Heart left ventricle (tissue), 13 donors: ENCODE measurements around the gene ARHGEF11.

Experiments
- CTCF ChIP-seq, 12 donors: fragments of 200-600 bp; sonication (generic) in 4 of 12; IDR thresholded peaks; one replicate each; pipeline versions ENCODE4 v1.5.0 to v1.8.0; 2018 to 2022; ENCODE audit warnings: antibody characterized with exemption in 12 of 12, mild to moderate bottlenecking in 5 of 12
- POLR2A ChIP-seq, 2 donors: fragments of 450-650 bp; IDR thresholded peaks; one replicate each; pipeline ENCODE4 v1.6.1; 2017; ENCODE audit warnings: antibody characterized with exemption in 2 of 2, mild to moderate bottlenecking in 2 of 2, moderate library complexity in 2 of 2
- donor health status: ischemic (EF 13 %, LVEDD 7.1; RV severe dilation, severe dysfunction).
- donor health status: DM: no; HTN: yes; CAD: no.
- donor health status: DM: no; HTN: no; CAD: no.
- donor health status: ischemic (EF 25% LVEDD 6.9; RV normal size, moderate dysfunction).
- donor health status: ischemic (EF 25% LVEDD 5.7; RV mildly dilated, moderate dysfunction).
- donor health status: ischemic (EF 35%, LVEDD 5.7; RV mildly dilated, moderate dysfunction).
- donor health status: nonischemic (EF 11% LVEDD 7.7; RV severe dilation, severe dysfunction).
- donor health status: DM: yes; HTN: yes; CAD: no.
- donor health status: PGD.
- donor health status: ischemic (EF 29% LVEDD 5.4; RV normal size, mild dysfunction).
- donor health status: nonischemic (EF 23%, LVEDD 6.1; RV moderate dilation, normal function).

DNA sequence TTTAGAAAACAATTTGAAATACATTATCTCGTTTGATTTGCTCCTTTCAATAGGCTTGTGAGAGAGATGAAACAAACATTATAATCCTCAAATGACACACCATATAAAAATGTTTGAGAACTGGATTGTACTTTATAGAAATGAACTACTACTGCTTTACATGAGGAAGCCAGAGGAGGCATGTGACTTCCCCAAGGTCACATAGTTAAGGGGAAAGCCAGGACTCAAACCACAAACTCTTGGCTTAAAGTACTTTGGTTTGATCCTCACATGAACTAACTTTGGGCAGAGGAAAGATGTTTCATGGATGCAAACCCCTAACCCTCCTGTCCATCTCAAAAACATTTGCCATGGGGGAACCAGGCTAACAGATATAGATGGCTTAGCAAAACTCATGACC is 4.7 kb downstream of the ARHGEF11 start:
- TF ChIP-seq CTCF (IDR thresholded peaks at IDR 0.05) (no peak), POLR2A (IDR thresholded peaks at IDR 0.05) (no peak)
